Activated CD4-positive, alpha-beta T cell treated with anti-CD3 and anti-CD28 coated beads, Interleukin-2, amount 50 U/mL, for 48 hours (primary cell): ENCODE results near the gene ATP6V0B.

Experiments
- DNase-seq, 2 experiments: peaks; one replicate each; pipeline ENCODE4 v3.0.0-alpha.2; 2020

The ATP6V0B gene

DNA sequence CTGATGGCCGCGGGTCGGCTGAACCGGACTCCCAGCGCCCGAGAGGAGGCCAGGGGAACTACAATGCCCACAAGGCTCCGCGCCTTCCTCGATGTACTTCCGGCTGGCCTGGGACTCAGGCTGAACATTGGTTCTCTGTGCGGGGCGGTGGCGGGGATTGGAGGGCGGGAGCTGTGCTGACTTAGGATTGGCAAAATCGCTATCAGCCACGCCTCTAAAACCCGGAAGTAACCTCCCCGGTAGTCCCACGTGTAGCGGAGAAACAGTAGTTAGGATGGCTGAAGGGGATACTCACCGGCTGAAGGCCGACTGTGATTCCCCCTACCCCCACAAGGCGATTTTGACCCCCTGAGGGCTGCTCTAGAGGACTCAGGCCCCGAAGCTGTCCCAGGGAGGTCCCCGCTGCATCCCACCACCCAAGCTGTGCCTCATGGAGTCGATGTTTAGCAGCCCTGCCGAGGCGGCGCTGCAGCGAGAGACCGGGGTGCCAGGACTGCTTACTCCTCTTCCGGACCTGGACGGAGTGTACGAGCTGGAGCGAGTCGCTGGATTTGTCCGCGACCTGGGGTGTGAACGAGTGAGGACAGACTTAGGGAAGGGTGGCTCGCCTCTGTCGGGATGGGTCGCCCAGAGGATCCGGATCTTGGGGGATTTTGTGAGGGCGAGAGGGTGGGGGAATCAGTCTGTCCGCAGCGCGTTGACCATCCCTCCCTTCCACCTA, 4.9 kb upstream of the ATP6V0B start, which contains the start of gene DPH2:
TSS of gene DPH2 (plus strand) at position 265 of the 721 bp plus-strand sequence. CDS start at position 431, 166 bp downstream.
- peak; percentile 97 to 98 for DNase-seq

DNA sequence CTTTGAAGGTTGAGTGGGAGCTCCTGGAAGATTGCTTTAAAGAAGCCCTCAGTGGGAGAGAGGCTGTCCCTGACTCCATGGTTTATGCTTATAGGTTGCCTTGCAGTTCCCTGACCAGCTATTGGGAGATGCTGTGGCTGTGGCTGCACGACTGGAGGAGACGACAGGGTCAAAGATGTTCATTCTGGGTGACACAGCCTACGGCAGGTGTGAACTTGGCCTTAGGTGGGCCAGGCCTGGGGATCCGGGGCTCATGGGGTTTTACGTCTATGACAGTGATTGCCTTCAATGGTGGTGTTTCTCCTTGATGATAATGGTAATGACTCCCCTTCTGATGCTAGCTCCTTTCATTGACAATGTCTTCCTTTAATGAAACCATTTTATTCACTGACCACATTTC, 4.3 kb upstream of the ATP6V0B start:
- no peak for DNase-seq

DNA sequence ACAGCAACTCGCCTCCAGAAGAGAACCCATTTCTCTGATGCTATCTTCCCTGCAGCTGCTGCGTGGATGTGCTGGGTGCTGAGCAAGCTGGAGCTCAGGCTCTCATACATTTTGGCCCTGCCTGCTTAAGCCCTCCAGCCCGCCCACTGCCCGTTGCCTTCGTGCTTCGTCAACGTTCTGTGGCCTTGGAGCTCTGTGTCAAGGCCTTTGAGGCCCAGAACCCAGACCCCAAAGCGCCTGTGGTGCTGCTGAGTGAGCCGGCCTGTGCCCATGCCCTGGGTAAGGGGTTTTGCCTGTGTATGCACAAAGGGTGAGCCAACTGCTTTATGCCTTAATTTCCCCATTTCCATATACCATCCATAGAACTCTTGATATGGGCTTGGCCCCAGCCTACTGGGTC, 3.8 kb upstream of the ATP6V0B start:
- DNase-seq: no peak

DNA sequence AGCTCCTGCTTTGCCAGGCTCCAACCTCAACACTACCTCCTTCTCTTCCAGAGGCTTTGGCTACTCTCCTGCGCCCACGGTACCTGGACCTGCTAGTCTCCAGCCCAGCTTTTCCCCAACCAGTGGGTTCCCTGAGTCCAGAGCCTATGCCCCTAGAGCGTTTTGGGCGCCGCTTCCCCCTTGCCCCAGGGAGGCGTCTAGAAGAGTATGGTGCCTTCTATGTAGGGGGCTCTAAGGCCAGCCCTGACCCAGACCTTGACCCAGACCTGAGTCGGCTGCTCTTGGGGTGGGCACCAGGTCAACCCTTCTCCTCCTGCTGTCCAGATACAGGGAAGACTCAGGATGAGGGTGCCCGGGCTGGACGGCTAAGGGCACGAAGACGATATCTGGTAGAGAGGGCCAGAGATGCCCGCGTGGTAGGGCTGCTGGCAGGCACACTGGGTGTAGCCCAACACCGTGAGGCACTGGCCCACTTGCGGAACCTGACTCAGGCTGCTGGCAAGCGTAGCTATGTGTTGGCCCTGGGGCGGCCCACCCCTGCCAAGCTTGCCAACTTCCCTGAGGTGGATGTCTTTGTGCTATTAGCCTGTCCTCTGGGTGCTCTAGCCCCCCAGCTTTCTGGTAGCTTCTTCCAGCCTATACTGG, 3.3 kb upstream of the ATP6V0B start:
- no peak for DNase-seq

DNA sequence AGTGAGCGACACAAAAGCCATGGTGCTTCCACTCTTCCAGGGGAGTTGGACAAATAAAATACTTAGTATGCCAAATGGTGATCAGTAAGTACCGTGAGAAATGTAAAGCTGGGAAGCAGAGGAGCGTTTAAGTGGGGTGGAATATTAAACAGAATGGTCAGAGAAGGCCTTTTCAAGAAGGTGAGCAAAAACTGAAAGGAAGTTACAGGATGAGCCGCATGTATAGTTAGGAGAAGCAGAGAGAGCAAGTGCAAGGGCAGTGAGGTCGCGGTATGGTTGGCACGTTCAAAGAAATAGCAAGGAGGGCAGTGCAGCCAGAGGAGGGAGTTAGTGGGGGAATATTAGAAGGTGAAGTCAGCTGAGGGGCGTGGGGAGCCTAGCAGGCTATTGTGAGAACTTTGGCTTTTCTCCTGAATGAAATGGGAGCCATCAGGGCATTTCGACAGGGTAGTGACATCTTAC, 748 bp upstream of the ATP6V0B start:
- DNase-seq: no peak

DNA sequence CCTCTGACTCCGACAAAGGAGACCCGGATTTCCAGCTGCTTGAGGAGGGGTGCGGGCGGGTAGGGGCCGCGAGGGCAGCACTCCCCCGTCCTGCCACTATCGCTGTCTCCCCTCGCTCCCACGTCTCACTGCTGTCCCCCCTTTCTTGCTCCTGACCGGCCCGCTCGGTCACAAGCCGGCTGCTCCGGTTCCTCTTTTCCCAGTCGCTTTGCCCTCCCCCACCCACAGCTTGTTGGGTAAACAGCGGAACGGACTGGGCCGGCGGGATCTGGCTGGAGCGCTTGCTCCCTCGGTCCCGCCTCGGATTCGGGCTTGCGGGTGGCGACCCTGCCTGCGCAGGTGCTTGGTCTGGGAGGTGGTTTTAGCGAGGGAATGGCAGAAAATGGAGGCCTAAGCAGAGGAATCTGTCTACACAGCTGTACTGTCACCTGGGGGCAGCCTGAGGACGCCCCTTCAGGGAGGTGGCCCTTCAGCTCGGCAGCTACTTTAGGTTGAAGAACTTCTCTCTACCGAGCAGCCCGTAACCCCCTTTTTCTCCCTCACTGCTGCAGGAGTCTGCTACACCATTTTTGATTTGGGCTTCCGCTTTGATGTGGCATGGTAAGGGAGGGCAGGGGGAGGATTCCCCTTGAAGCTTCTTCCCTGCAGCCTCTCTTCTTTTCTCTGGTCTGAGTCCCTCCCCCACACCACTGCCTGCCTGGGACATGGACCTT, 645 bp downstream of the ATP6V0B start:
- peak; percentile 20 to 25 for DNase-seq

DNA sequence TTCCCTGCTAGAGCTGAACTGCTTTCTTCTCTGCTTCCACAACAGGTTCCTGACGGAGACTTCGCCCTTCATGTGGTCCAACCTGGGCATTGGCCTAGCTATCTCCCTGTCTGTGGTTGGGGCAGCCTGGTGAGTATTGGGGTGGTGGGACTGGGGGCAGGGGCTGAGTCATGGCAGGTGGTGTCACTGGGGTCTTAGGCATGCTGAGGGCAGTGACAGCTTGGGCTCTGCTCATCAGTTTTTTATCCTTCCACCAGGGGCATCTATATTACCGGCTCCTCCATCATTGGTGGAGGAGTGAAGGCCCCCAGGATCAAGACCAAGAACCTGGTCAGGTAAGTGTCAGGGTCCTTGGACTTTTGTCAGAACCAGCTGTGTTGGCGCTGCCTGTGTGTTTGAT, 1.3 kb downstream of the ATP6V0B start:
- DNase-seq: no peak

DNA sequence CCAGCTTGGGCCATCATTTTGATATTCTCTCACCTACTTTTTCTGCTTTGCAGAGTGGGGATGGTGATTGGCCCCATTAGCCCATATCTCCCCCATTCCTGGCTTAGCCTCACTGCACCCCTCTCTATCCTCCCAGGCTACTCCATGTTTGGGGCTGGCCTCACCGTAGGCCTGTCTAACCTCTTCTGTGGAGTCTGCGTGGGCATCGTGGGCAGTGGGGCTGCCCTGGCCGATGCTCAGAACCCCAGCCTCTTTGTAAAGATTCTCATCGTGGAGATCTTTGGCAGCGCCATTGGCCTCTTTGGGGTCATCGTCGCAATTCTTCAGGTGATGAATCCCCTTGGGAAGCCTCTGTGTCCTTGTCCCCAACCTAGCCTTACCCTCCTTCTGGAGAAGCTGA, 2.1 kb downstream of the ATP6V0B start:
- no peak for DNase-seq

DNA sequence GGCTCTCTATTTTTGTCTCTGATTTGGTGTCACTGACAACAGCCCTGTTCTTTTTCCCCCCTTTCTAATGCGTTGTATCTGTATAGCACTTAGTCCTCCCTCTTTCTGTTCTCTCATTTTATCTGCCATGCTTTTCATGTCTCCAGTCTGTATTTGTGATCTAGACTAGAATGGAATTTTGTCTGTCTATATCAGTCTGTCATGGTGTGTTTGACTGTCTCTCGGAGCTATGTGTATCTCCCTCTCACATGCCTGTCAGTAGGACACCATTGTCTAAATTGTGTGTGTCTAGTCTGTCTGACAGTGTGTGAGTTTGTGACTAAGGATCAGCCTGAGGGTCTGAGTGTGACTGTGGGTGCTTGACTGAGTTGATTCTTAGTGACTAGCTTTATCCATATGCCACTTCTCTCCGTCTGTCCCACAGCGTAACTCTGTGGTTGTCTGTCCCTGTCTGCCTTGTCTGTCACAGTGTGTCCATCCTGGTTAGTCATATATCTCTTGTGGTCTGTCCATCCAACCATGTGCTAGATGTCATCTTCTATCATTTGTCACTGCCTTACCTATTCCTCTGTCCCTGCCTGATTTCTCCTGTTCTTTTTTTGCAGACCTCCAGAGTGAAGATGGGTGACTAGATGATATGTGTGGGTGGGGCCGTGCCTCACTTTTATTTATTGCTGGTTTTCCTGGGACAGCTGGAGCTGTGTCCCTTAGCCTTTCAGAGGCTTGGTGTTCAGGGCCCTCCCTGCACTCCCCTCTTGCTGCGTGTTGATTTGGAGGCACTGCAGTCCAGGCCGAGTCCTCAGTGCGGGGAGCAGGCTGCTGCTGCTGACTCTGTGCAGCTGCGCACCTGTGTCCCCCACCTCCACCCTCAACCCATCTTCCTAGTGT, 2.9 kb downstream of the ATP6V0B start:
- no peak for DNase-seq

DNA sequence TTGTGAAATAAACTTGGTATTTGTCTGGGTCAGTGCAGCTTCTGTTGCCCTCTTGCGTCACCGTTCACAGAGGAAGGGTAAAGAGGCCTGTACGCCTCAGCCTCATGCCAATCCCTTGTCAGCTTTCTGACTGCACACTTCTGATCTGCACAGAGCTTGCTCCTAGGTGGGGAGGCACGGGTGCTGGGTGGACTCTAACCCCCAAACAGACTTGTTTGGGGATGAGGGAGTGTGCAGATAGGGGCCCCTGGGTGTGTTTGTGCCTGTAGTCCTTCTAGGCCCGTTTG, 3.4 kb downstream of the ATP6V0B start:
- DNase-seq: no peak

DNA sequence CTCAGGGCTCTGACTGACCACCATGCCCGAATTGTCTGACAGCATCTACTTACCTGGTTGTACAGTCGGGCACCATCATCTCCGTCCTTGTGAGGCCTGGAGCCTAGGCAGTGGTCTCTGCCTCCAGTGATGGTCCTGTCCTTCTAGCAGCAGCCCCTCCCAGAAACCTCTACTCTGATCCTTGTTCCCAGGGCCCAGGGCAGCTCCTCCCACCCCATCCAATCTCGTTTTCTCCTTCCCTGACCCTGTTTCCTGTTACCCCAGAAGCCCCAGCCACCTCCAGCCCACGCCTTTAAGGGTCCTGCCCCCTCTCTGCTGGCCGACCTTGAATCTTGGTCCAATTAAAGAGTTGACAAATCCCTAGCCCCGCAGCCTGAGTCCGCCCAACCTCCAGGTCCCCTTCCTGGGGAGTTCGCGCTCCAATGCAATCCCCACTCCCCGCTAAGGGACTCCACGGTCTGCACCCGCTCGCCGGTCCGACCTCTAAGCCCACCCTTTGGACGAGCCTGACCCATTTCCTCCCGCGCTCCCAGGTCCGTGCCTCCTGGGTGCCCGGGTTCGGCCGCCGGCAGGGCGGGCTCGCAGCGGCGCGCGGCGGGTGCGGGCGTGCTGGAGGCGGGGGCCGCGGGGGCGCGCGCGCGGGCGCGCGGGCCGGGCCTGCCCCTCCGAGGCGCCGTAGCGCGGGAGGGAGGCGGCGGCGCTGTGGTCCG, 3.9 kb downstream of the ATP6V0B start, which contains the start of gene B4GALT2:
TSS of gene B4GALT2 (plus strand) at position 660 of the 710 bp plus-strand sequence. CDS start 1,951 bp downstream, outside the sequence.
- DNase-seq: peak; percentile 54 to 55

DNA sequence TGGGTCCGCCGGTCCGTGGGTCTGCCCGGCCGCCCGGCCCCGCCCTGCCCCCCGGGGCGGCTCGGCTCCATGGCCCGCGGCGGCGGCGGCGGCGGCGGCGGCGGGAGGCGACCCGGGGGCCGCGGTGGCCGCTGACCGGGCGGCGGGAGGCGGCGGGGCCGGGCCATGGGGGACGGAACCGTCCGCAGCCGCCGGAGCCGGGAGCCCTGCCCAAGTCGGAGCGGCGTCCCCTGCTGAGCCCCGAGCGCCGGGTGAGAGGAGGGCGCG, 4.4 kb downstream of the ATP6V0B start:
- no peak for DNase-seq

DNA sequence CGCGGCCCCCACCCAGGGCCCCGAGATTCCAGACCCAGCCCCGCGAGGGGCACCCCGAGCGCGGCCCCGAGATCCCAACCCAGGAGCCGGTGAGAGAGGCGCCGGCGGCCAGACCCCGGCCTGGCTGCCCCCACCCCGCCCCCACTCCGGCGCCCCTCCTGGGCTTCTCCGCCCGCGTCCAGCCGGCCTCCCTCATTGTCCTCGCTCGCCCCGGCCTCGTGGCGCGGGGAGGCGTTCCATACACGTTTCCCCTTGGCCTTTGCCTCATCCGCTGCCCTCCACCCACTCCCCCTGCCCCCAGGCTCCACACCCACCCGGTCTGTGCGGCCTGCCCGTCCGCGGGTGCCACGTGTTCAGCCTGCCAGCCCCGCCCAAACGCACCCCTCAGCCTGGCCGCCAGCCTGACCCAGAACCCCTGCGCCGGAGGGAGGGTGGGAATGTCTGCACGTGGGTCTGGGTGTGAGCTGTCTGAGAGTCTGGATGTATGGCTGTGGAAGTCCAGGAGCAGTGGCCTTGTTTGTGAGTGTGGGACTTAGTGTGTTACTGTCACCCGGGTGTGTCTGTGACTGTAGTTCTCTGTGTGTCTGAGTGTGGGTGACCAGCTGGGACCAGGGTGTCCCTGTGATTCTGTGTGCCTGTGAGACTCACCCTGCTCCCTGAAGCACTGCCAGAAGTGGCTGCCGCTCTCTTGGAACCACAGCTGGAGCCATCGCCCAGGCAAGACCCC, 4.9 kb downstream of the ATP6V0B start:
- DNase-seq: peak; percentile 47 to 54

DNA sequence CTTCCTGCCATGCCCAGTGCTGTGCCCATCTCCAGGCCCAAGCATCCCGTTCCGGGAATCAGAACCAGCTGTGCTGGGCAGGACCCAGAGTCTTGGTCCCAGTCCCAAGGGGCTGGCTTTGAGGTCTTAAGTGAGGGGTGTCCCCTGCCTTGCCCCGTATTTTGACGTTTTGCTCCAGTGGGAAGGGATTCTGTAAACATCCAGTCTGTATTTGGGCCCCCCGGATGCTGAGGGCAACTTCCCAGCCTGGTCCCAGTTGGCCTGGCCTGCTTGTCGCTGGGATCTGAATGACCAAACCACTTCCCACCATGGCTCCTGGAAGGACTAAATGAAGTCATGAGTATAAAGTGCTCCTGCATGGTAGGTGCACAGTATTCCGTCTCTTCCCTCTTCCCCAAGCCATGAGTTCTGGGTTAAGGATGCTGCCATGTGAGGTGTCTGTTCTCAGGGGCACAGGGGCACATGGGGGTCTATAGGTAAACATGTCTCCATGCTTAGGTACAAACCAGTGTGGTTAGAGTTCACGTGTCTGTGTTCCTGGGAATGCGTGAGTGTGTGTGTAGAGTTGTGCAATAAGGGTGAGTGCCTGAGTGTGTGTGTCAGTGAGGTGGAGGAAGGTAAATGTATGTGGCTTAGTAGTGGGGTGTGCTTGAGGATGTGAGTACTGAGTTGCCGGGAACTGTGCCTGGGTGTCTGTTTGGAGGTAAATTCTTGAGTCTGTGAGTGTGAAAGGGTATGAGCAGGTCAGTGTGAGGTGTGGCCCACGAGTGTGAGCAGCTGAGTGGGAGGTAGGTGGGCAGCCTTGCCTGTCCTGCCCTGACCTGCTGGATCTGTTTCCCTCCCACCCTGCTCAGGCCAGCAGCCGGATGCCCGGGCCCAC, 5.7 kb downstream of the ATP6V0B start:
- no peak for DNase-seq

DNA sequence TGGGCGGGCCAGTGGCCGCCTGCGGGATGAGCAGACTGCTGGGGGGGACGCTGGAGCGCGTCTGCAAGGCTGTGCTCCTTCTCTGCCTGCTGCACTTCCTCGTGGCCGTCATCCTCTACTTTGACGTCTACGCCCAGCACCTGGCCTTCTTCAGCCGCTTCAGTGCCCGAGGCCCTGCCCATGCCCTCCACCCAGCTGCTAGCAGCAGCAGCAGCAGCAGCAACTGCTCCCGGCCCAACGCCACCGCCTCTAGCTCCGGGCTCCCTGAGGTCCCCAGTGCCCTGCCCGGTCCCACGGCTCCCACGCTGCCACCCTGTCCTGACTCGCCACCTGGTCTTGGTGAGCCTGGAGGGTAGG, 6.4 kb downstream of the ATP6V0B start:
- DNase-seq: no peak

DNA sequence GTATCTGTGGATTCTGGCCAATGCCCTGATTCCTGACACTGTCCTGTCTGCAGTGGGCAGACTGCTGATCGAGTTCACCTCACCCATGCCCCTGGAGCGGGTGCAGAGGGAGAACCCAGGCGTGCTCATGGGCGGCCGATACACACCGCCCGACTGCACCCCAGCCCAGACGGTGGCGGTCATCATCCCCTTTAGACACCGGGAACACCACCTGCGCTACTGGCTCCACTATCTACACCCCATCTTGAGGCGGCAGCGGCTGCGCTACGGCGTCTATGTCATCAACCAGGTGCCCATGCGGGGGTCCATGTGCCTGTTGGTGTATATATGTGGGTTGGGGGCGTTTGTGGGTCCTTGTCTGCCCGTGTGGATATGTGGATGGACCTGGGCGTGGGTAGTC, 6.9 kb downstream of the ATP6V0B start:
- no peak for DNase-seq

DNA sequence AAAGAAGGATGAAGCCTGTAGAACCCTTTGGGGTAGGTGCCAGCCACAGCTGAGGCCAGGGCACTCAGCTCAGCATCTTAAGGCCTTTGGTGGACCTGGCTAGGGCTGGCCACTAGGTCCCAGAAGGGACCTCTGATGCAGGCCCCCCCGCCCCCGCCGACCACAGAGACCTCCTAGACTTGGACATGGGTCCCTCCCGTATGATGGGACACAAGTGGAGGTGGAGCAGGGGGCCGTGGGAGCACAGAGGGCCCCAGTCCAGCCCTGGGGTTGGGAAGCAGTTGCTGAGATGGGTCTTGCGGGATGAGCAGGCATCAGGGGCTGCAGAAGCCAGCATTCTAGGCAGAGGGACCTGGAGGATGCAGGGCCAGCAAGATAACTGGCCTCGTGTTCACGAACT, 7.5 kb downstream of the ATP6V0B start:
- no peak for DNase-seq

DNA sequence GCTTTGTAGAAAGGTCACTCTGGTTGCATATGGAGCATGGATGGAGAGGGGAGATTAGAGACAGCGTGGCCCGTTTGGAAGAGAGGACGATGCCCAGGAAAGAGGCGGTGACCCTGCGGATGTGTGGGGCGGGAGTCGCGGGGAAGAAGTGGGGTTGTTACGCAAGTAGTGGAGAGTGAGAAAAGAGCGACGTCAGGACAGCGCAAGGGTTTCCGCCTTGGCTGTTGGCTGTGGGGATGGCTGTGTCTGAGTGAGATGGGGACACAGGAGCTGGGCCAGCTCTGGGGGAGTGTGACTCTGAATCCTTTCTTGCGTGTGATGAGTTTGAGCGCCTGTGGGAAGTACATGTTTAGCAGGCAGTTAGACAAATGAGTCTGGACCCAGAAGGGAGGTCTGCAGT, 8.0 kb downstream of the ATP6V0B start:
- no peak for DNase-seq

DNA sequence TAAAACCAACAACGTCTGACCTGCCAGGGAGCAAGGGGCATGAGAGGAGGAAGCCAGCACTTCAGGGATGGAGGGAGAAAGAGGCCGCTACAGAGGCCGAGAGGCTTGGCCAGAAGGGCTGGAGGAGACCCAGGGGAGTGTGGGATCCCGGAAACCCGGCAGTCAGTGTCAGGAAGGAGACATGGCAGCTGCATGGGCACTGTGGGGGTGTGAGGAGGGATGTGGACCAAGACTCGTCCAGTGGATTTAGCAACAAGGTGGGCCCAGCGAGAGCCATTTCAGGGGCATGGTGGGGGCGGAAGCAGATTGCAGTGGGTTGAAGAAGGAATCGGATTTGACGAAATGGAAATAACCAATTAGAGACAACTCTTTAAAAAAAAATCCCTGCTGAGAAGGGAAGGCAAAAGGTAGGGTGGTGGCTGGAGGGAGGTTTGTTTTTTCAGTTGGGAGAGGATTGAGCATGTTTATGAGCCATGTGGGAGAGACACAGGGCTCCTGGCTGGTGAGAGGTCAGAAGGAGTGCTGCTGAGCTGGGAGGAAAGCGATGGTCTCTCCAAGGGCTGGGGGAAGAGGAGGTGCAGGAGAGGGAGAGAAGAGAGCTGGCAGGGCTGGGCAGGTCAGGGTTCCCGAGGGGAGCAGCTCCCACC, 8.6 kb downstream of the ATP6V0B start:
- no peak for DNase-seq

DNA sequence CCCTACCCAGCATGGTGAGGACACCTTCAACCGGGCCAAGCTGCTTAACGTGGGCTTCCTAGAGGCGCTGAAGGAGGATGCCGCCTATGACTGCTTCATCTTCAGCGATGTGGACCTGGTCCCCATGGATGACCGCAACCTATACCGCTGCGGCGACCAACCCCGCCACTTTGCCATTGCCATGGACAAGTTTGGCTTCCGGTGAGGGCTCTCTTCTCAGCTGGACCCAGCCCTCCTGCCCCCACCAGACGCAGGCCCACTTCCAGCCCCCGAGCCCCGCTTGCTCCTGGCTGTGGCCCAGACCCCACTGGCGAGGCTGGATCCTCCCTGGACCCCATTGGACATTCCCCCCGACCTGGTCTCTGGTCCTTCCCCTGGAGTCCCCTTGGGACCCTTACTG, 10.1 kb downstream of the ATP6V0B start:
- no peak for DNase-seq
